ENCODE data around the gene MCM9. TPM values are rescaled to one million over a fixed set of nuclear protein-coding genes. Genes with fewer than 3 reads are reported as not detected.
A peak's percentile ranks its signal among the peaks of the same experiment; 100 is the strongest.

MCM9 gene
- total RNA-seq, 2 donors from 2014 or later: 13.6 to 24.8 TPM

DNA sequence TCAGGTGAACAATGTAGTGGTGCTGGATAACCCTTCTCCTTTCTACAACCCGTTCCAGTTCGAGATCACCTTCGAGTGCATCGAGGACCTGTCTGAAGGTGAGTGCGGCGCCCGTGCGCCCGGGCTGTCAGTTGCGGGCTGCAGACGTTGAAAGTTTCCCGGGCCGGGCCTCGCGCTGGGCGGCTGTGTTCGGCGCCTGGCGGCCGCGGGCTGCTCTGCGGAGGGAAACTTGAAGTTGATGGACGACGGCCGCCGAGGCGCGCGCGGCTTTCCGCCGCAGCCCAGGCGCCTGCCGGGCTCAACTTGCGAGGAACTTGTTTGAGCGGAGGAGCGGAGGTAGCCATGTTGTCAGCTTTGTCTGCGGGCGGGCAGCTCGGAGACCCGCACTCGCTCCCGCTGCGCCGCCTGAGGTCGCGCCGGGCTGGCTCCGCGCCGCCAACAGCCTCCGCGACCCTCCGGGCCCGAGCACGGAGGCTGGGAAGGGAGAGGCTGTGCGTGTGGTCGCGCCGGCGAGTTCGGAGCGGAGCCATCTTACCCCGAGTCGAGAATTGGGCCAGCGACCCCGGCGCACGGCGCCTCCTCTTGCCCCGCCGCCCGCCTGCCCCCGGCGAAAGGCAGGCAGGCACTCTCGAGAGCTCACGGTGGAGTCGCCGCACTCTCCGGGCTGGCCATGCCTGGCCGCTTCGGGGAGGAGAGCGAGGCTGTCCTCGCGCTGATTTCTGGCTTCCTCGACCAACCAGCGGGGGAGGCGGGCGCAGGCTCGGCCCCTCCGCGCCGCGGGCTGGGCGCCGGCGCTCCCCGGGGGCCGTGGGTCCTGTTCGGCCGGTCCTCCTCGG, 40.3 kb downstream of the MCM9 start:
- Histone ChIP-seq H3K36me3 (no peaks in the 10 kb centered on the region), H3K4me3 (peak overlapping the region; percentile 75 to 80), H3K27ac (peak overlapping the region; percentile 92 to 95), H3K9me3 (no peaks in the 10 kb centered on the region), H3K27me3 (replicated peaks; ENCODE audit: insufficient read depth) (no peaks in the 10 kb centered on the region), H3K4me1 (replicated peaks) (no peaks in the 10 kb centered on the region)
- intact Hi-C loops (cut with DNase I): loop anchor here (5.0 kb wide), 1 partner anchor 183 kb away; the partner anchor contains the start of gene FAM184A
- TF ChIP-seq CTCF (IDR thresholded peaks at IDR 0.05) (peak in 1 of 4 experiments; percentile 4), POLR2A (IDR thresholded peaks at IDR 0.05) (no peak)
- 0% methylated on average over 62 of the region's 102 CpGs for WGBS
- DNase-seq (ENCODE audit: low spot score): peak; percentile 56

DNA sequence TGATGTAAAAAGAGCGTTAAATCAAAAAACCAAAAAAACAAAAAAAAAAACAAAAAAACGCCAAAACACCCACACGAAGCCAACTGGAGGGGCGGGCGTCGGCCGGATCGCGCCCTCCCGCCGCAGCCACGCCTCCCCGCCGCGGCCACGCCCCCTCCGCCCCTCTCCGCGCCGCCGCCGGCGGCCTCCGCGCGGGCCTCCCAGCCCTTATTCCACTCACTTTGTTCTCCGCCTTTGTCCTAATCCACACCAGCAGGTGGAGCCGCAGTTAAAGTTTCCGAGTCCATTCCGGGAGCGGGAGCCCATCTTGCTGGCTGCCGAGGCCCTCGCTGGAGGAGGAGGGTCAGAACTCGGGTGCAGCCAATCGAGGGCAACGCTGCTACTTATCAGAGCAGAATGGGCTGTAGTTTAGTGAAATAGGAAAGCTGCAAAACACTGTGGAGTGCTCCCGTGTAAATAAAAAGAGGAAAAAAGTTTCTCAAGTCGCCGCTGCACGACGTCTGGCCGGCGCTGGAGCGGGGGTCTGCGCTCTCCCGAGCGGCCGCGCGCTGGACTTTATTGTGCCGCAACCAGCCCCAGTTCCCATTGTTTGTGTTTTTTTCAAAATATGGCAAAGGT, 41.0 kb downstream of the MCM9 start, which contains the start of gene ASF1A:
Gene ASF1A (plus strand): TSS at position 346 of the 618 bp plus-strand sequence. CDS start 262 bp downstream, at position 608.
- intact Hi-C loops (cut with DNase I): loop anchor here (5.0 kb wide), 1 partner anchor 183 kb away; the partner anchor contains the start of gene FAM184A
- H3K4me1 ChIP-seq (replicated peaks): no peaks in the 10 kb centered on the region
- TF ChIP-seq POLR2AphosphoS5 (IDR thresholded peaks at IDR 0.05) (peak; percentile 86), CTCF (IDR thresholded peaks at IDR 0.05) (peak; percentile 24 to 83 (median 65)), POLR2A (IDR thresholded peaks at IDR 0.05) (peak; percentile 82)
- WGBS: 1% methylated on average over 51 of the region's 51 CpGs
- no peaks in the 10 kb centered on the region for H3K9me3 ChIP-seq
- no peaks in the 10 kb centered on the region for H3K27me3 ChIP-seq (replicated peaks; ENCODE audit: insufficient read depth)
- DNase-seq (ENCODE audit: low spot score): peak; percentile 97
- H3K27ac ChIP-seq: peak within 1 kb of the TSS; percentile 92 to 95
- no peaks in the 10 kb centered on the region for H3K36me3 ChIP-seq
- H3K4me3 ChIP-seq: peak within 1 kb of the TSS; percentile 75 to 80

- H3K27ac ChIP-seq: peak overlapping the region; percentile 80 to 92
- DNase-seq (ENCODE audit: low spot score): peak; percentile 21
- under 1% methylated on average over 18 of the region's 18 CpGs for WGBS
These were observed 41.7 kb downstream of the MCM9 start for GRCh38 chr6:118893064-118893806.

More at GRCh38 chr6:118893064-118893806, 41.7 kb downstream of the MCM9 start:
- Histone ChIP-seq H3K4me3 (peak overlapping the region; percentile 75 to 80), H3K9me3 (no peaks in the 10 kb centered on the region), H3K4me1 (replicated peaks) (no peaks in the 10 kb centered on the region), H3K27me3 (replicated peaks; ENCODE audit: insufficient read depth) (no peaks in the 10 kb centered on the region), H3K36me3 (no peaks in the 10 kb centered on the region)
- intact Hi-C loops (cut with DNase I): loop anchor here (5.0 kb wide), 1 partner anchor 184 kb away; the partner anchor contains the start of gene FAM184A
- TF ChIP-seq POLR2A (IDR thresholded peaks at IDR 0.05): no peak
- TF ChIP-seq POLR2AphosphoS5 (IDR thresholded peaks at IDR 0.05): no peak
- TF ChIP-seq CTCF (IDR thresholded peaks at IDR 0.05): no peak
